H9 (cell line): ENCODE data around the gene MTG1. TPM values are rescaled to one million over a fixed set of nuclear protein-coding genes. Genes with fewer than 3 reads are reported as not detected.

Source experiments
- DNase-seq: peaks from one replicate; pipeline ENCODE4 v3.0.0-alpha.2; 2017
- H2AFZ ChIP-seq: one replicate; pipeline ENCODE4 v1.6.1; 2013; ENCODE audit warnings: mild to moderate bottlenecking, low read length, control low read depth, moderate library complexity
- H2AK5ac ChIP-seq: 2 replicates; pipeline ENCODE4 v1.6.1; 2013; ENCODE audit warnings: low read length, control low read depth, mixed read lengths; ENCODE audit not compliant: insufficient read length
- H2BK120ac ChIP-seq: one replicate; pipeline ENCODE4 v1.6.1; 2013; ENCODE audit warnings: low read depth, mild to moderate bottlenecking, low read length, control low read depth, inconsistent platforms; ENCODE audit not compliant: poor library complexity, severe bottlenecking
- H2BK12ac ChIP-seq: 2 replicates; pipeline ENCODE4 v1.6.1; 2013; ENCODE audit warnings: low read length, control low read depth, mixed read lengths, low read depth; ENCODE audit not compliant: insufficient read length
- H2BK15ac ChIP-seq: 2 replicates; pipeline ENCODE4 v1.6.1; 2013; ENCODE audit warnings: low read depth, low read length, control low read depth
- H2BK20ac ChIP-seq: one replicate; pipeline ENCODE4 v1.6.1; 2013; ENCODE audit warnings: low read depth, mild to moderate bottlenecking, low read length, control low read depth, inconsistent platforms; ENCODE audit not compliant: poor library complexity, severe bottlenecking
- H2BK5ac ChIP-seq: 2 replicates; pipeline ENCODE4 v1.6.1; 2013; ENCODE audit warnings: low read length, control low read depth, mixed read lengths; ENCODE audit not compliant: insufficient read length
- H3K14ac ChIP-seq: 2 replicates; pipeline ENCODE4 v1.6.1; 2013; ENCODE audit warnings: low read length, control low read depth; ENCODE audit not compliant: insufficient read depth
- H3K18ac ChIP-seq: 2 replicates; pipeline ENCODE4 v1.6.1; 2013; ENCODE audit warnings: low read depth, mild to moderate bottlenecking, mixed read lengths, low read length, control low read depth; ENCODE audit not compliant: insufficient read length
- H3K23ac ChIP-seq: 2 replicates; pipeline ENCODE4 v1.6.1; 2013; ENCODE audit warnings: low read length, control low read depth, mixed read lengths, low read depth; ENCODE audit not compliant: insufficient read length
- H3K23me2 ChIP-seq: 2 replicates; pipeline ENCODE4 v1.6.1; 2013; ENCODE audit warnings: low read depth, mild to moderate bottlenecking, mixed read lengths, low read length, control low read depth; ENCODE audit not compliant: insufficient read length, poor library complexity, severe bottlenecking
- H3K27ac ChIP-seq: 2 replicates; pipeline ENCODE4 v1.5.1; 2013; ENCODE audit warnings: low read length, control low read depth, mixed read lengths, low read depth; ENCODE audit not compliant: insufficient read length
- H3K27me3 ChIP-seq: 2 replicates; pipeline ENCODE4 v1.6.1; 2013; ENCODE audit warnings: low read length, control low read depth, inconsistent platforms; ENCODE audit not compliant: insufficient read depth
- H3K4ac ChIP-seq: 2 replicates; pipeline ENCODE4 v1.6.1; 2013; ENCODE audit warnings: low read depth, mild to moderate bottlenecking, control low read depth, inconsistent platforms, low read length, moderate library complexity
- H3K4me1 ChIP-seq: 2 replicates; pipeline ENCODE4 v1.6.1; 2013; ENCODE audit warnings: low read length, control low read depth, inconsistent platforms; ENCODE audit not compliant: insufficient read depth
- H3K4me2 ChIP-seq: 2 replicates; pipeline ENCODE4 v1.6.1; 2013; ENCODE audit warnings: low read length, control low read depth, mixed read lengths; ENCODE audit not compliant: insufficient read length, insufficient read depth
- H3K56ac ChIP-seq: 2 replicates; pipeline ENCODE4 v1.6.1; 2013; ENCODE audit warnings: low read depth, mild to moderate bottlenecking, mixed read lengths, low read length, control low read depth; ENCODE audit not compliant: insufficient read length
- H3K79me1 ChIP-seq: 2 replicates; pipeline ENCODE4 v1.6.1; 2013; ENCODE audit warnings: low read depth, mild to moderate bottlenecking, moderate library complexity, low read length, control low read depth, inconsistent platforms; ENCODE audit not compliant: insufficient read depth, poor library complexity, severe bottlenecking
- H3K79me2 ChIP-seq: 2 replicates; pipeline ENCODE4 v1.6.1; 2013; ENCODE audit warnings: low read length, control low read depth, inconsistent platforms; ENCODE audit not compliant: insufficient read depth
- H3K9ac ChIP-seq: 2 replicates; pipeline ENCODE4 v1.6.1; 2013; ENCODE audit warnings: low read length, control low read depth, mixed read lengths; ENCODE audit not compliant: insufficient read length; ENCODE audit errors: extremely low read depth
- H3K9me3 ChIP-seq: one replicate; pipeline ENCODE4 v1.6.1; 2013; ENCODE audit warnings: low read depth, low read length, inconsistent platforms; ENCODE audit not compliant: control insufficient read depth
- H3T11ph ChIP-seq: one replicate; pipeline ENCODE4 v1.6.1; 2013; ENCODE audit warnings: mild to moderate bottlenecking, low read length, control low read depth, inconsistent platforms
- H4K20me1 ChIP-seq: one replicate; pipeline ENCODE4 v1.6.1; 2013; ENCODE audit not compliant: control insufficient read depth, insufficient read length, insufficient read depth
- H4K5ac ChIP-seq: 2 replicates; pipeline ENCODE4 v1.6.1; 2013; ENCODE audit warnings: low read depth, mild to moderate bottlenecking, mixed read lengths, low read length, control low read depth; ENCODE audit not compliant: insufficient read length
- H4K8ac ChIP-seq: replicated peaks from 2 replicates; pipeline ENCODE4 v1.6.1; 2013; ENCODE audit warnings: low read length, control low read depth, mixed read lengths, low read depth; ENCODE audit not compliant: insufficient read length
- H4K91ac ChIP-seq: 2 replicates; pipeline ENCODE4 v1.6.1; 2013; ENCODE audit warnings: low read depth, mild to moderate bottlenecking, moderate library complexity, mixed read lengths, low read length, control low read depth; ENCODE audit not compliant: insufficient read length
- H3K27ac Mint-ChIP-seq, 3 experiments: 2 replicates in 2 of 3; 3 replicates in 1 of 3; pipeline ENCODE4 v1.8.0; 2020 to 2021; ENCODE audit warnings: mixed read lengths in 3 of 3, mild to moderate bottlenecking in 1 of 3, moderate library complexity in 1 of 3
- H3K27me3 Mint-ChIP-seq: 2 replicates; pipeline ENCODE4 v1.8.0; 2021; ENCODE audit warnings: low read depth, mild to moderate bottlenecking, moderate library complexity, mixed read lengths
- H3K36me3 Mint-ChIP-seq, 3 experiments: 2 replicates in 2 of 3; 3 replicates in 1 of 3; pipeline ENCODE4 v1.8.0; 2020 to 2021; ENCODE audit warnings: low read depth in 3 of 3, mixed read lengths in 3 of 3; ENCODE audit not compliant: insufficient read depth in 1 of 3
- H3K4me1 Mint-ChIP-seq, 2 experiments: 2 replicates each; pipeline ENCODE4 v1.8.0; 2020; ENCODE audit warnings: mixed read lengths in 2 of 2
- H3K4me3 Mint-ChIP-seq, 2 experiments: 2 replicates in 1 of 2; 3 replicates in 1 of 2; pipeline ENCODE4 v1.8.0; 2020 to 2021; ENCODE audit warnings: mild to moderate bottlenecking in 2 of 2, mixed read lengths in 2 of 2, moderate library complexity in 1 of 2
- H3K9me3 Mint-ChIP-seq, 2 experiments: 2 replicates in 1 of 2; 3 replicates in 1 of 2; pipeline ENCODE4 v1.8.0; 2020; ENCODE audit warnings: mild to moderate bottlenecking in 2 of 2, mixed read lengths in 2 of 2, moderate library complexity in 1 of 2
- CTCF ChIP-seq: fragments of 200-600 bp; sonication (generic); conservative IDR thresholded peaks from 3 replicates; pipeline ENCODE4 v1.8.0; 2021; ENCODE audit warnings: antibody characterized with exemption, mild to moderate bottlenecking
- WGBS: extraction: QIAGEN DNeasy Blood & Tissue Kit; methylation state at CpG from one replicate; pipeline ENCODE4 v1.1.7; 2013; ENCODE audit warnings: missing lambda C conversion rate, low lambda C conversion rate, mixed read lengths; ENCODE audit not compliant: insufficient read length; ENCODE audit errors: extremely low coverage; 5-methylcytosine and 5-hydroxymethylcytosine counted together
- total RNA-seq: library from RNA; stranded (reverse); gene quantifications from 2 replicates; pipeline ENCODE4 v1.2.1, GENCODE V29; 2021

MTG1 gene
- total RNA-seq, 1 experiment from 2014 or later, result 65.3 TPM

- Mint-ChIP-seq H3K27me3 (peaks cover 3% of the 10 kb centered on the region), H3K9me3 (peaks cover 79 to 85% of the 10 kb centered on the region in 2 experiments)
Measured at GRCh38 chr10:133441780-133442179, 47.8 kb downstream of the MTG1 start.

More at GRCh38 chr10:133441780-133442179, 47.8 kb downstream of the MTG1 start:
- Histone ChIP-seq H3K9ac (no peak overlapping the region), H3K27me3 (no peaks in the 10 kb centered on the region), H2AK5ac (no peak overlapping the region), H4K5ac (no peak overlapping the region), H3K14ac (no peak overlapping the region), H2BK15ac (no peak overlapping the region), H3T11ph (no peak overlapping the region), H4K8ac (no peak overlapping the region), H4K91ac (no peak overlapping the region), H2BK12ac (no peak overlapping the region), H3K4me2 (no peak overlapping the region), H3K23me2 (no peaks in the 10 kb centered on the region), H3K23ac (no peak overlapping the region), H3K4ac (no peak overlapping the region), H3K56ac (no peak overlapping the region), H2BK20ac (no peak overlapping the region), H3K79me2 (no peaks in the 10 kb centered on the region), H2AFZ (no peak overlapping the region), H3K4me1 (no peaks in the 10 kb centered on the region), H2BK5ac (no peak overlapping the region), H3K18ac (no peak overlapping the region), H3K27ac (no peak overlapping the region), H4K20me1 (no peaks in the 10 kb centered on the region), H2BK120ac (no peak overlapping the region), H3K9me3 (peaks cover 72% of the 10 kb centered on the region), H3K79me1 (no peaks in the 10 kb centered on the region)
- no peak overlapping the region for H3K4me3 Mint-ChIP-seq
- peaks cover 17 to 34% (median 22%) of the 10 kb centered on the region in 3 experiments for H3K36me3 Mint-ChIP-seq
- no peak overlapping the region for H3K27ac Mint-ChIP-seq
- no peaks in the 10 kb centered on the region for H3K4me1 Mint-ChIP-seq
- no peak for TF ChIP-seq CTCF
- DNase-seq, result no peak
- WGBS, result no CpG with 5 or more reads among the region's 12 CpGs
